GM18498 (cell line): ENCODE results near the gene ADGRA3.

Experiments
- ATAC-seq: cut with Tn5 transposase; IDR thresholded peaks from one replicate; pipeline ENCODE4 v1.9.1; 2021; ENCODE audit warnings: mild to moderate bottlenecking, moderate library complexity; ENCODE audit not compliant: unreplicated experiment

The ADGRA3 gene

DNA sequence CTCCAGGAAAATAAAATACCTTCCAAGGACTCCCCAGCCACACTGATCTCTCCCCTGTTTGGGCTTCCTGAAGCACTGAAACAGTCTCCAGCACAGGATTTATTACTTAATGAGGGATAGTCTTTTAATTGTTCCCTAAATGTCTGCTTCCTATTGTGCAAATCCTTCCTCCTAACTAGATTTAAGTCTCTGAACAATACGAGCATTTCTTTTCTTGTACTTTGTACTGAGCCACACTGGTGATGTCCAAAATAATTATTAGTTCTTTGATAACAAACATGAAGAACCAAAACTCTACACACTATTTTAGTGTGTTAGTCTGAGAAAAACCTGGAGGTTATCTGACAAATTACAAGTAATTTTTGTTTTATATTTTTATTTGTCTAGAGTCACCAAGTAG lies 5.1 kb downstream of the ADGRA3 start:
- no peak for ATAC-seq

DNA sequence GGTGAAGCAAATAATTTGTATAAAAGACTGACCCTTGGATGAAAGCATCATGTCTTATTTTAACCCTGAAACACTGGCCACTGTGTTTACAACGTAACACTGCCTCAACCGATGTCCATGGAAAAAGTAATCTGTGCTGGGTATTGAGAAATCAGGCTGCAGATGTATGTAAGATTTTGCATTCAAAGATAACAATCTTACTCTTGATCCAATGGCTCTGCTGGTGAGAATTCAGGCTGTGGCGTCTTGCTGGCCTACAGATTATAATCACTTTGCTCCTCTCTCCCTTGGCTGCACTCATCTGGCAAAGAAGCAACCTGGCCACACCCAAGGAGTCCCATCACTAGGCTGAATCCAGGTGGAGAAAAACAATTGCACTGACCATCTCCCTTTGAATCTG lies 7.5 kb downstream of the ADGRA3 start:
- ATAC-seq: no peak

DNA sequence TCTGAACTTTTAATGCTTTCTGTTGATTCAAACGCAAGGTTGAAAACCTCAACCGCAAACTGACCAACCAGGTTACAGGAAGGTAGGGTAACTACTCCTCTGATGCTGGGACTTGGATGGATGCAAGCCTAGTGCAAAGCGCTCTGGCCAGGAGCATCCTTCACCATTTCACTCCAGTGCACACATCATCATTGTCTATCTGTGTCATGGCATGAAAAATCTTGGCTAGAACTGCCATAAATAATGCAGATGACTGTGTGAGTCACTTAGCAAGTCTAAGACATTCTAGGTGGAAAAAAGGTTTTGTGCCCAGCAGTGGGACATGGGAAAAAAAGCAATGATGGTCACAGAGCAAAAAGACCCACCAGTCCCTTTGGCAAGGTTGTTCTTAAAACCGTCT lies 10.9 kb downstream of the ADGRA3 start:
- ATAC-seq: no peak

DNA sequence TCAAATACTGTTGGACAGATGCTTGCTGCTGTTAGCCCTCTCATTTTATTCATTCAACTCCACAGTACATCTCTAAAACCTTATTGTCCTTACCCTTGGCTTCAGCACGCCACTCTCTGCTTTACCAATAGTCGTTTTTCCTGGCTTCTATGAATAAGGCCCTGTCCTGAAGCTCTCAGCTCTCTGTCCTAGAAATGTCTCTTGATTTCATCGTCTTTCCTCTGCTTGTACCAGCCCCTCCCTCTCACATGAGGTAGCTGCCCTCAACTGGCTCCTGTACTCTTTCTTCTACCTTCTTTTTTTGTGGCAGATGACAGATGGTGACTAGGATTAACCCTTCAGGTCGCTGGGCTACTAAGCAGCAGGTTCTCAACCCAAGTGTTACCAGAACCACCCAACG lies 11.4 kb downstream of the ADGRA3 start:
- ATAC-seq: no peak

DNA sequence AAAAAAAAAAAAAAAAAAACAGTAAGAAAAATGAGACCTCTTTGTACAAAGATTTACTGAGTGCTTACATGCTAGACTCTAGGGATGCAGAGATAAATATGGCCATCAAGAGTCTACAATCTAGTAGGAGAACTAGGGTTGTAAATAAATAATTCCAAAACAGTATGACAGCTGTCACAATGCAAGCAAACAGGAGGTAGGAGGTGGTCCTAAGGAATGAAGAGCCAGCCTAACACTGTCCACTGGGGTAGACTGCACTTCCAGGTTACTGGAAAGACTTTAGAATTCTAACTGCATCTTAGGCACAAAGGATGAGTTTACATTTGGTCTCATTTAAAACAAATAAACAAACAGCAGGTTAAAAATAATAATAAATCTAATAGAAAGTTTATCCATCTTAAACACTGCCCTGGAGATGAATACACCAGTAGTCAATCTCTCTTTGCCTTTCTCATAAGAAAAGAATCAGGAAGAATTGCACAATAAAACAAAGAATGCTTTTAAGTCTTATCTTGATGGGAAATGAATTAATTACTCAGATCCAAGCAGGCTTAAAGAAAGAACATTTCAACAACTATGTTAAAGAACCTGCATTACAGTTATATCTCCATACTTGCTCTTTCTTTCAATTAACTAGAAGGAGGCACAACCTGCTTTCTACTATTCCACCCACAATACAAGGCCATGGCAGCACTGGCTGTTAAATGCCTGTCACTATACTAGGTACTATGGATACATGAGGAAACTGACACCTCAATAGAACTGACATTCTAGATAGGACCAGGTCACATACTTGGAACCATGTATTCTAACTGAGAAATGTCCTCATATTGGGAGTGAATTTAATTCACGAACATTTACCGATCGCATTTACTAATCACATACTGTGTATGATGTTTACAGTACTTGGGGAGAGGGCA lies 12.7 kb downstream of the ADGRA3 start:
- ATAC-seq: no peak

DNA sequence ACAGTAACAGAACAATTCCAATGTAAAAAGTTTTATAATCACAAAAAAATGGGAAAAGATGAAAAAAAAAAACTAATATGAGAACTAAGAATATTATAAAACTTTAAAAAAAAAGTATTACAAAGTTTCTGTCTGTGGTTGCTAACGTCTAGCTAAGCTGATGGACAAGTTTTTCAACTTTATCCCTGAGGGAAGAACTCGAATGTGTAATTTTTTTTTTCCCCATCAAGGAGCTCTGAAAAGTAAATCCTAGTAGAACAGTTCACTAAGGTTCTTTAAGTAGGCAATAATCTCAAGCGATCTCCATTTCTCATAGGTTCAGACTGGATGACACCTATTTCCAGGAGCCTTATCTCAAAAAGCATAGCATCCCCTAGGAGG lies 14.2 kb downstream of the ADGRA3 start:
- ATAC-seq: no peak

DNA sequence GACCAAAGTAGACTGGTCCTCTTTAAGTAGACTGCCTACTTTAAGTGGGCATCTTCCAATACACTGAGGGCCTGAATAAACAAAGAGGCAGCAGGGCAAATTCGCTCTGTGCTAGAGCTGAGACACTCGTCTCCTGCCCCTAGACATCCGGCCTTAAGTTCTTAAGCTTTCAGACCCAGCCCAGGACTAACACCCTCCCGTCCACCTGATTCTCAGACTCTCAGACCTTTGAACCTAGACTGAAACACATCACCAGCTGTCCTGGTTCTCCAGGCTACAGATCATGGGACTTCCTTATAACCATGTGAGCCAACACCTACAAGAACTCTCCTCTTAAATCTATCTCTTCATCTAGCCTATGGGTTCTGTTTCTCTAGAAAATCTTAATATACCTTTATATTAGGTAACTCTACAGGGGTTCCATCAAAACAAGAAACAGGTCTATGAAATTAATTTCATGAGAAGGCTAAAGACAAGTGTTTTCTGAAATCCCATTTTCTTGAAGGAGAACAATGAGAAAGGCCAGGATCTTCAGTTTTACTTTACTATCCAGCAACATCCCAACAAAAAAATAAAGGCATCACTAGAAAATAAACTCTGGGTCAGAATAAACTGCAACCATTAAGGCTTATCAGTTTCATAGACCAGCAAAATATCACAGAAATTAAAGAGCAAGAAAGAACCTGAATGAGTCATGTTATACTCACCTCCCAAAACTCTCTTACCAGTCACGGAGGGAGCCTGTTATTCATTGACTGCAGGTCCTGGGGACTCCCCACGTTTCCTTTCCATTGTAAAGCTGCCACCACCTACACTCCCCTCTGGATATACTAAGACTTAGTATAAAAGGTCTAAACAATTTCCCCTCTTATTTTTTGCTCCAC lies 14.8 kb downstream of the ADGRA3 start:
- no peak for ATAC-seq

DNA sequence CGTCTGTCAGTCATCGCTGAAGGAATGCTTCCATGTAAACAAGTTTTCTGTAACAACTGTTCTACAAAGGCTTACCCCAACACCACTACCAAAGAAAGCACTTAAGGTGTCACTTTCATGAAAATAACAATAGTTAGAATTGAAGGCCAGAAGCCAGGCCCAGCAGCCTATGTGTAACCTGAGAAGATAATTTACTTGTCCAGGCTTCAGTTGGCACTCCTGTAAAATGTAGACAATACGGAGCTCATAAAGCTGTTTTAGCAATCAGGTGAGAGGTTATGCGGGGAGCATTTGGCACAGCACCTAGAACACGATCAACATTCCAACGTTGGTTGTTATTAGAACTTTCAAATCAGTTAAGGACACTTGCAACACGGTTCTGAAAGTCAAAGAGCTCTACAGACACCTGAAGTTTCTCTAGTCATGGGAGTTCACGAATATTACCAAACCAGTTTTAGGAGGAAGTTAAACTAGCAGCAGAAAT lies 15.7 kb downstream of the ADGRA3 start:
- no peak for ATAC-seq

DNA sequence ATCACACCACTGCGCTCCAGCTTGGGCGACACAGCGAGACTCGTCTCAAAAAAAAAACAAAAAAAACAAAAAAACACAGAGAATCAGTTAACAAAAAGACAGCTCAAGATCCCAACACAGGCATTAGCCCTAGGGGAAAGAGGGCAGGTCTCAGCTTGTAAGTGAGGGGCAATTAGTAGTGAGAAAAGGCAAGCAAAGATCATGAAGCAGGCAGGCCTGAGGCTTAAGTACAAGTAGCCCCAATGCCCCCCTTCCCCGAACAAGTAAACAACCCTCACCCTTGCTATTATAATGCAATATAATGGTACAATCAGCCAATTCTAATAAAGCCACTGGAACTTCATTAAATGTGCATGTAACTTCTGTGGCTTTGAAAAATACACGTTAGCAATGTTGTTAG lies 17.0 kb downstream of the ADGRA3 start:
- ATAC-seq: no peak

DNA sequence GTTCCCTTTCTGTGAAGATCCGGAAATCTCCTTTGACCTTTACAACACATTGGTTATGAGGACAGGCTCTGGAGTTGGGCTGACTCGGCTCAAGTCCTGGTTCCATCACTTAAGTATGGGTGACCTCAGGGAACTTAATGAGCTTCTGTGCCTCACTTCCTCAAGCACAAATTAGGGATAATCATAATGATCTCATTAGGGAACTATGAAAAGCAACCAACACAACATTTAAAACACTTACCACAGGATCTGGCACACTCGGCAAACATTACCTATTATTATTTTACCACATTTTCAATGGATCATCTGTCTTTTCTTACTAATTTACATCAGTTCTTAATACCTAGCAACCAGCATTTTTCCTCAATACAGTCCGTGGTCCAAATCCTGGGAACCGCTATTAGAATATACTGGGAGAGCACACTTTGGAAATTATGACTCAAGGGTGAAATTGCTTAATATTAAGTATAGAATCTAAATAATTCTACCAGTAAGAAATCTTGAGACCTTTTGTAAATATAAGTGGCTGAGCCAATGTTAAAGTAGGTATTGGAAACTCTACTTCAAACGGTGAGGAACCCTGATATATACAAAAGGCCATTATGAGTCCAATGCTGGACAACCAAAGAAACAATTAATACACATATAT lies 19.6 kb downstream of the ADGRA3 start:
- no peak for ATAC-seq

DNA sequence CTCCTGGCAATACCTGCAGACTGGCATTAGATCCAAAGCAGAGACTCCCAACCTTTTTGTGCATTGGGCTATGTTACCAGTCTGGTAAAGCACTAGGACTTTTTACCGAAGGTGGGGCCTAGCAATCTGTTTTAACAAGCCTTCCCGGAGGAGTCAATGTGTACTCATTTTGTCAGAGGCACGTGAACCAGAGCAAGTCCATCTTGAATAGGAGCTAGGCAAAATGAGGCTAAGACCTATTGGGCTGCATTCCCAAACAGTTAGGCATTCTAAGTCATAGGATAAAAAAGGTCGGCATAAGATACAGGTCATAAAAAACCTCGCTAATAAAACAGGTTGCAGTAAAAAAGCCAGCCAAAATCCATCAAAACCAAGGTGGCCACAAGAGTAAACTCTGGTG lies 22.3 kb downstream of the ADGRA3 start:
- no peak for ATAC-seq

DNA sequence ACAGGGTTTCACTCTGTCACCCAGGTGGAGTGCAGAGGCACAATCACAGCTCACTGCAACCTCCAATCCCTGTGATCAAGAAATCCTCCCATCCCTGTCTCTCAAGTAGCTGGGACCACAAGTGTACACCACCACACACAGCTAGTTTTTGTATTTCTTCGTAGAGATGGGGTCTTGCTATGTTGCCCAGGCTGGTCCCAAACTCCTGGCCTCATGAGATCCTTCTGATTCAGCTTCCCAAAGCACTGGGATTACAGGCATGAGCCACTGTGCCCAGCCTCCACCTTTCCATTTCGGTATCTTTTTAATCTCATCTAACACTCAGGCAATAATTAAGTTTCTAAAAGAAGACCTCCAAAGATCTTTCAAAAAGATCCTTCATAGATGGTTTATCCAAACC lies 22.9 kb downstream of the ADGRA3 start:
- no peak for ATAC-seq

DNA sequence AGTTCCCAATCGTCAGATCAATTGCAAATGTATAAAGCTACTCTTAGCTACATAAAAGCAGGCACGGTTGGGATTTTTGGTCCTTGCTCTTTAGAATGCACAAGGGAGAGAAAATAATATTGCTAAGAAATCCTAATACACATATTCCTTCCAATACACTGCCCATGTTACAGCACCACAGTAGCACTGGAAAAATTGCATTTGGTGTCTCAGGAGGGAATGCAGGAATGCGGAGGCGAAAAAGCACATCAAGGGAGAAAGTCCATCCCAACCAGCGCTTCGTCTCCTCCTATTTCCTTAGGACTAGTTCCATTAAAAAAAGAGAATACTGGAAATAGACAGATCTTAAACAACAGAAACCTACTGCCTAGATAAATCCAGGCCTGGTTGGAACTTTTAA lies 23.9 kb downstream of the ADGRA3 start:
- ATAC-seq: no peak

DNA sequence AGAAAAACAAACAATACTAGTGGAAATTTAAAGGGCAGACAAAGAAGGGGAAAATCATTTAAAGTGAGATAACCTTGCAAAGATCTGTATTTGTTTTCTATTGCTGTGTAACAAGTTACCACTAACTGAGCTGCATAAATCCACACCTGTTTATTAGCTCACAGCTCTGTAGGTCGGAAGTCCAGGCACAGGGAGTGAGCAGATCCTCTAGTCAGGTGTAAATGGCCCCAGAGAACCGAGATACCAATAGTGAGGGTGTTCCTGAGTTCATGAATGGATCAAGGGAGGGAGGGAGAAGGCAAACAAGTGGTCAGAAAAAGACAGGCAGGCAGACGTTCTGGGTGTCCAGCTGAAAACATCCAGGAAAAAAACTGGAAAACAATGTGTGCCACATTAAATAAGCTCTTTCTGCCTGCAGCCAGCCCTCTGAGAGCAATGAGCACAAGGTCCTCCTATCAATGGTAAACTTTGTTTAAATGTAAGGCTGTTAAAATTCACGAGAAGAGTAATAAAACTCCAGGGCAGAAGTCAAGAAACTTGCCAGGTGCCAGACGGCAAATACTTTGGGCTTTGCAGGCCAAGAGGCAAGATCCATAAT lies 25.0 kb downstream of the ADGRA3 start:
- ATAC-seq: no peak

DNA sequence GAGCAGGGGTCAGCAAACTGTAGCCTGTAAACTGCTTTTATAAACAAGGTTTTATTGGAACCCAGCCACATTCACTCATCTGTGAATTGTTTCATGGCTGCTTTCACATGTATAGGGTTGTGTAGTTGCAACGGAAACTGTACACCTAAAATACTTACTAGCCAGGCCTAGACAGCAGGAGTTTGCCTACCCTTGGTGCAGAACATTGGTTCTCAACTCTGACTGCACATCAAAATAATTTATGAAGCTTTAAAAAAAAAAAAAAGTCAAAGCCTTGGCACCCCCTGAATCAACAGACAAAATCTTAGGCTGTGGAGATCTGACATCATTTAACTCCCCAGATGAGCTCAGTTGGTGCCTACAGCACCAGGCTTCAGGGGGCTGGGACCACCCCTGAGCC lies 27.8 kb downstream of the ADGRA3 start:
- no peak for ATAC-seq

DNA sequence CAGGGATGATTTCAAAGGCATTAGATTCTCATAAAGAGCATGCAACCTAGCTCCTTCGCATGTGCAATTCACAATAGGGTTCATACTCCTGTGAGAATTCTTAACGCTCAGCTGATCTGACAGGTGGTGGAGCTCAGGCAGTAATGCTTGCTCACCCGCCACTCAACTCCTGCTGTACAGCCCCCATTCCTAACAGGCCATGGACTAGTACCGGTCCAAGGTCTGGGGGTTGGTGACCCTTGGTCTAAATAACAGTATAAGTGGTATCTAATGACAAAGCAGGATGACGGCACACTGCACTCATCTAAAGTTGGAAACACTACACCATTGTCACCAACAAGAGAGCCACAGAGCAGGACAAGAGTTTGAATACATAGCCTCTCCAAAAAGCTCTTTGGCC lies 28.5 kb downstream of the ADGRA3 start:
- ATAC-seq: no peak

DNA sequence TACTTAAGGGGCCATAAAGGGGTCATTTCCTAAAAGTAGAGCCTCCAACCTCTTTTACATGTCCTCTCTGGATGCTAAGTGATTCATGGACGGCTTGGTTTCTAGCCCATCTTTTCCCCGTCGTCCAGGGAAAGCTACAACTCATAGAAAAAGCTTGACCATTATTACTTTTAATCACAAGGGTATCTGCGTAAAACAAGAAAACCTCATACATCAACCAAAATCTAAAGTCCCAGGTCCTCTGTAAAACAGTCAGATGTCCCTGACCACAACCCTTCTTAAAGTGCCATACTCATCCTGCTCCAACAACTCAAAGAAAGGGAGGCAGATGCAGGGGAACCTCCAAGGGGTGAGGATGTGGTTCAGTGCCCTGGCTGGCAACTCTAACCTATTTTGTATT lies 29.6 kb downstream of the ADGRA3 start:
- ATAC-seq: no peak

DNA sequence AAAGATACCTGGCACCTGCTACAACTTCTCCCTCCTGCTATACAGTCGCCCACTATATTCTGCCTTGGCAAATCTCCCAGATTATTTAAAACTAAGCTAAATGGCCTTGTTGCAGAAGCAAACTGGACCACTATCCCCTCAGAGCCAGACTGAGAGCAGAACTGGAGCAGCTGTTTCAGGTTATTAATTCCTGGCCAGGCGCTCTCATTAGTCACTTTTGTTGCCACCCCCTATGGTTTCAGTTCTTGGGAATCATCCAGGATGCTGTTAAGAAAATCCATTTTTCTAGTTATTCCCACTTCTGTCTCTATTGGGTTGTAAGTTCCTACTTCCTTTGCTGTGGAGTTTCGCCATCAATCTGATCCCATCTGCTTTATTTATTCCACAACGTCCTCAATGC lies 30.1 kb downstream of the ADGRA3 start:
- no peak for ATAC-seq

DNA sequence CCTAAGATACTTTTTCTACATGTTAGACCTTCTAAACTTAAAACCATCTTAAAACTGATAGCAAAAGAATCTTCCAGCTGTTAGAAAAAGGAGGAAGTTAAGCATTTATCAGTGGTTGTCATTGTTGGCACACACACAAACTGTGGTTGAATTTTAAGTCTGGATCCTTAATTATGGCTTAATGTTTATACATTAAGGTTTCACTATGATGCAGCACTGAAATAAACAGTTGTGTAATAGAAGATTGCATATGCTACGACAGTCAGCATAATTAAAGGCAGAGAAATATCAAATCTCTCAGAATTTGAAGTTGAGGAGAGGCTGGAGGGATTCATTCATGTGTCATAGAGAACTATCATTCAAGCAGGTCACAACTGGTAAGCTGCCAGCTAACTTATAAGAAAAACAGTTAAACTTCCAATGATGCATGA lies 32.3 kb downstream of the ADGRA3 start:
- no peak for ATAC-seq

DNA sequence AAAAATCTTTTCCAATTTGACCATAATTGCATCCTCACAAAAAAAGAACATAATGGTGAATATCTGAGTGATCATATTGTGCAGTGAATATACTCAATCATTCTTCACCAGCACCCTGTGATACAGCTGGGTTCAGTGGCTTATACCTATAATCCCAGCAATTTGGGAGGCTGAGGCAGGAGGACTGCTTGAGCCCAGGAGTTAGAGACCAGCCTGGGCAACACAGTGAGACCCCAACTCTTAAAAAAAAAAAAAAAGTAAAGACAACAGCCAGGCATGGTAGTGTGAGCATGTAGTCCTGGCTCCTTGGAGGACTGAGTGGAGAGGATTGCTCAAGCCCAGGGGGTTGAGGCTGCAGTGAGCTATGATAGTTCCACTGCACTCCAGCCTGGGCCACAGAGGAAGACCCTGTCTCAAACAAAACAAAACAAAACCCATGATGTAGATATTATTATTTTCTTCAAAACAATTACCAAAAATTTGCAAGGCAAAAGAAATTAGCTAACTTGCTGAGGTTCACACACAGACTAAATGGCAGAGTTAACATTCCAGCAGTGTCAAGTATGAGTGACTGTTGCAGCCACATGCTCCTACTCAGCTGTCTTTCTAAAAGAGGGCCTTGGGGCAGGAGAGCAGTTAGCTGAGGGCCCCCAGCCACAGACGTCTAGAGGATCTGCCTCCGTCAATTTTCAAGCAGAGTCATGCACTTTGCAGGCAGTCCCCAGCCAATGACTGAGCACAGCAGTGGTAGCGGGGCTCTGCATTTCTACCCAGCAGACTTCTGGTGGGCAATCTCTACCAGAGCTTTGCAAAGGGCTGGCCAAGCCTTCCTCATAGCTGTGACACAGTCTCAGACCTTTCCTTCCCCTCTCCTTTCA lies 33.4 kb downstream of the ADGRA3 start:
- ATAC-seq: no peak
